Subcutaneous adipose tissue (tissue), 4 donors: ENCODE data around the gene GNAT2. TPM values are rescaled to one million over a fixed set of nuclear protein-coding genes. Genes with fewer than 3 reads are reported as not detected.

ENCODE experiments used
- total RNA-seq, 4 donors: library from RNA; depleted of rRNA; stranded (reverse); fragments of >200 nt; gene quantifications; one replicate each; pipeline ENCODE4 v1.1.0, GENCODE V29; 2016
- TF ChIP-seq, protein P1 (sequence below): fragments of 450-650 bp; IDR thresholded peaks from one replicate; pipeline ENCODE4 v1.5.1; 2016; ENCODE audit warnings: low read depth, mild to moderate bottlenecking, control low read depth, antibody characterized with exemption, moderate library complexity

Gene GNAT2
- total RNA-seq, 4 donors from 2014 or later: not detected

GRCh38 chr1:109618661-109619575 lies 498 bp downstream of the GNAT2 start:
- TF ChIP-seq, protein P1, sequence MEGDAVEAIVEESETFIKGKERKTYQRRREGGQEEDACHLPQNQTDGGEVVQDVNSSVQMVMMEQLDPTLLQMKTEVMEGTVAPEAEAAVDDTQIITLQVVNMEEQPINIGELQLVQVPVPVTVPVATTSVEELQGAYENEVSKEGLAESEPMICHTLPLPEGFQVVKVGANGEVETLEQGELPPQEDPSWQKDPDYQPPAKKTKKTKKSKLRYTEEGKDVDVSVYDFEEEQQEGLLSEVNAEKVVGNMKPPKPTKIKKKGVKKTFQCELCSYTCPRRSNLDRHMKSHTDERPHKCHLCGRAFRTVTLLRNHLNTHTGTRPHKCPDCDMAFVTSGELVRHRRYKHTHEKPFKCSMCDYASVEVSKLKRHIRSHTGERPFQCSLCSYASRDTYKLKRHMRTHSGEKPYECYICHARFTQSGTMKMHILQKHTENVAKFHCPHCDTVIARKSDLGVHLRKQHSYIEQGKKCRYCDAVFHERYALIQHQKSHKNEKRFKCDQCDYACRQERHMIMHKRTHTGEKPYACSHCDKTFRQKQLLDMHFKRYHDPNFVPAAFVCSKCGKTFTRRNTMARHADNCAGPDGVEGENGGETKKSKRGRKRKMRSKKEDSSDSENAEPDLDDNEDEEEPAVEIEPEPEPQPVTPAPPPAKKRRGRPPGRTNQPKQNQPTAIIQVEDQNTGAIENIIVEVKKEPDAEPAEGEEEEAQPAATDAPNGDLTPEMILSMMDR: no peak

DNA sequence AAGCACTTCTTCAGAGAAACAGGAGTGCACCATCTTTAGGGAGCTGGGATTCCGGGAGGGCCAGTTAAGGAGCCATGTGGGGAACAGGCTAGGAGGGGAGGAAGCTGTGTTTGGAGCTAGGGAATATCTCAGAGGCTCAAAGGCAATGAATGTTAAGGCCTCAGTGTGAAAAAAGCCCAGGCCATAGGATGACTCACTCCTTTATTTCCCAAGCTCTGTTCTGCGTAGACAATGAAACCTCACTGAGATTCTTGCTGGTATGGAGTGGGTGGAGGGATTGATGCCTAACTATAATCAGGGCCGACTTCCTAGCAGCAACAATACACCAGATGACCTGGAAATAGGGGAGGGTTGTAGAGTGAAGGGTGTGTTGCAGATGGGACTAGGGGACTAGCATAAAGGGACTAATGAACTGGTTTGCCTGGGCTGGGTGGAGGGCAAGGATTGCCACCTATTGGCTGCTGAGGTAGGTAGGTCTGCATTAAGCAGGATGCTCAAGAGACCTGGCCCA lies 2.1 kb downstream of the GNAT2 start:
- TF ChIP-seq, protein P1: no peak

- TF ChIP-seq, protein P1: no peak
Measured at GRCh38 chr1:109616391-109616790, 3.0 kb downstream of the GNAT2 start.

GRCh38 chr1:109615879-109616278 lies 3.5 kb downstream of the GNAT2 start:
- TF ChIP-seq, protein P1: no peak

DNA sequence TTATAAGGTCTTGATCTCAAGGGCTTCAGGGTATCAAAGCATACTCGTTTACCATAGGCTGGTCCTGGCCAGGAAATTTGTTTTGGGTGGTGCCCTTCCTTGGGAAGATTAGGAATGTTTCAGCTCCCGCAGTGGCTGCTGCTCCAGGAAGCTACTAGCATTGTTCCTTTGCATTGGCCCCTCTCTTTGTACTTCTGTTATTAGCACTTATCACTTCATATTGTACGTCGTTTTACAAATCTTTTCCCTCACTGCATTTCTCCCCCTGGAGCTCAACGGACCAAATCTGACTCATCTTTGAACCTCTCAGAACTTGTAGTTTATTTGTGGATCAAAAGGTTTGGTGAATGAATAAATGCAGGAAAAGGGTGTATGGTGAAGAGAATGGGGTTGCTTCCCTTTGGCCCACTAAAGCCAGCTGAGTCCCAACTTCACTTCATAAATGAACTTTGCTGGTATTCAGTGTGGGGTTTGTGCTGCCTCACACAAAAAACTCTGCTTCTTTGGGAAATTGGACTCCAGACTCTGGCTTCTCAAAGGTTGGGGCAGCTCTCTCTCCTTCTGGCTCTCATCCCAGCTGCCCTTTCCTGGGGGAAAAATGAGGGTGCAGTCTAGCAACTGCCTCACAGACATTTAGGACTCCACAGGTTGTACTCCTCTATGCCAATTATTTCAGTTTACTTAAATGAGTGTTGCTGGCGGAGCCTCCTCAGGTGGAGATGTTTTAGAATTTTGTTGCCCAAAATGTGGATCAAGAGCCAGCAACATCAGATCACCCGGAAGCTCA lies 5.9 kb downstream of the GNAT2 start:
- TF ChIP-seq, protein P1: no peak

DNA sequence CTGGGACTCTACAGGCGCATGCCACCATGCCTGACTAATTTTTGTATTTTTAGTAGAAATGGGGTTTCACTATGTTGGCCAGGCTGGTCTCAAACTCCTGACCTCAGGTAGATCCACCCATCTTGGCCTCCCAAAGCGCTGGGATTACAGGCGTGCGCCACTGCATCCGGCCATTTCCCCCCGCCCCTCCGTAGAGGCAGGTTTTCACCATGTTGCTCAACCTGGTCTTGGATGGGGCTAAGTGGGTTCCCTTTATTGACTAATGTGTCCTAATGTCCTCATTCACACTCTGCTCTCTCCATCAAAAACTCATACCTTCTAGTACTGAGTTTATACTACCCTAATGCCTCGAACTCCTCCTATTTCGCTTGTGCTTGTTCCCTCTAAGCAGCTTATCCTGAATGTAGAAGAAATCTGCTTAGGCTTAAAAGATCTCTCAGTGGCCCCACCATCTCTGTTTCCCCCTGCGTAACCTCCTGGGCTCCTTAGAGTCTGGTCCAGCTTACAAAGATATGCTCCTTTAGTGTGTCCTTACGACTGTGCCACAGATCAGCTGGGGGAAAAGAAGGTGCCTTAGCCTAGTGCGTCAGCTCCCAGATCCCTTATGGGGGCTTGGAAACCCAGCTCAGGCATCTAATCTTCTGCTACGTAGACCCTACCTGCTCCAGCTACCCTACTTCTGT lies 8.0 kb downstream of the GNAT2 start:
- TF ChIP-seq, protein P1: no peak
